ENCODE measurements around the gene HIC1.

Gene HIC1

DNA sequence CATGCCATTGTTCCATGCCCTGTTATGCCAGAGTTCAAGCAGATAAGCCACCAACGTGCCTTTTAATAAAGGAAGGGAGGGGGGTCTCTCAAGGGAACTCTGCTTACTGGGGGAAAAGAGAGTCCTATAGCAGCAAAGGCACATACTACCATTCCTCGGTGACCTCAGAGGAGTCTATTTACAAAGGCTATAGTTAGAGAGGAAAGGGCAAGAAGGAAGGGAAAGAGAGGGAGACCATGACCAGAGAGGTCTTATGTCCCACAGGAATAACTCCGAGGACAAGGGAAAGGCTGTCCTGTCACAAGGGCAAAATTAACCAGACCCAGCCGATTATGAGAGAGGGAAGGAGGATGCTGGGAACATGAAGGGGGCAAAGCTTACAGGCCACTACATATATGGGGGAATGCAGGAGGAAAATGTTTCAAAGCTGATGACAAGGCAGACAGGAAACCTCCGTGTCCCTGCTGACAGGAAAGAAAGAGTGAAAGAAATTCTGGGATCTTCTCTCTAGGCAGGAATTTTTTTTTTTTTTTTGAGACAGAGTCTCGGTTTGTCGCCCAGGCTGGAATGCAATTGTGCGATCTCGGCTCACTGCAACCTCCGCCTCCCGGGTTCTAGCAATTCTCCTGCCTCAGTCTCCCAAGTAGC lies 51.5 kb downstream of the HIC1 start:
- Mint-ChIP-seq H3K36me3 (ENCODE audit: insufficient read depth) (peaks cover 3% of the 10 kb centered on the region), H3K4me1 (ENCODE audit: low read depth in 2 of 2) (peaks cover 4% of the 10 kb centered on the region in 2 donors), H3K4me3 (no peak overlapping the region), H3K27me3 (no peaks in the 10 kb centered on the region), H3K9me3 (no peaks in the 10 kb centered on the region), H3K27ac (peak overlapping the region in 1 of 2 donors; percentile 53)
- ATAC-seq (replicated peaks) (no peak), DNase-seq (no peak)

DNA sequence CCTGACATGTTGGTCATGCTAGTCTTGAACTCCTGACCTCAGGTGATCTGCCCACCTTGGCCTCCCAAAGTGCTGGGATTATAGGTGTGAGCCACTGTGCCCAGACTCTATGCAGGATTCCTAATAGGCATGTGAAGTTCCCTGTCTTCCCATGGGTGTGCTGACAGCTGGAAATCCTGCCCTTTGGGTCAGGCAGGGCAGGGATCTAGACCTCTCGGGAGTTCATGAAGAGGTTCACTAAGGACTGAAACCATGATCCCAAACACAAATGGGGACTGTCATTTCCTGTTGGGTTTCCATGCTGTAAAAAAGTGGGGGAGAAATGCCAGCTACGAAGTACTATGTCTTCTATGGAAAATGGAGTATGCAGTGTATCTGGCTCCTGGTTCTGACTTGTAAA lies 52.1 kb downstream of the HIC1 start:
- H3K27me3 Mint-ChIP-seq: no peaks in the 10 kb centered on the region
- H3K4me1 Mint-ChIP-seq (ENCODE audit: low read depth in 2 of 2): peaks cover 4% of the 10 kb centered on the region in 2 donors
- no peaks in the 10 kb centered on the region for H3K9me3 Mint-ChIP-seq
- H3K4me3 Mint-ChIP-seq: no peak overlapping the region
- peaks cover 3% of the 10 kb centered on the region for H3K36me3 Mint-ChIP-seq (ENCODE audit: insufficient read depth)
- ATAC-seq (replicated peaks): no peak
- H3K27ac Mint-ChIP-seq: no peak overlapping the region
- DNase-seq: no peak

DNA sequence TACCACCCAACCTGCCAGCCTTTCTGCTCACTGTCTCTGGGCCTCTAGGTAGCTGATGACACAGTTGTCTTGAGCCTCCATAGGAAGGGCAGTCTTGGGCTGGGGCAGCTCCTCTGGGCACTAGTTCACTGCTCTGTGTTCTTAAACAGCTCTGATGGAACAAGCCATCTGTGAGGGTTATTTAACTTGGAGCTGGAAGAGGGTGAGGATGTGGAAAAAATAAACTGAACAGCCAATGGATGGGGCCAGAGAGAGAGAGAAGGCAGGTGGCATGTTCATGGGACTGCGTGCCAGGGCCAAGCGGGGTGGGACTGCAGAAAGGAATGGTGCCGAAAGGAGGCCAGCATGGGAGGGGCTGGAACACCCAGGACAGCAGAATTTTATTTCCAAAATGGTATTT lies 52.6 kb downstream of the HIC1 start:
- Mint-ChIP-seq H3K36me3 (ENCODE audit: insufficient read depth) (peaks cover 3% of the 10 kb centered on the region), H3K9me3 (no peaks in the 10 kb centered on the region), H3K4me1 (ENCODE audit: low read depth in 2 of 2) (peaks cover 4% of the 10 kb centered on the region in 2 donors), H3K27me3 (no peaks in the 10 kb centered on the region), H3K4me3 (no peak overlapping the region), H3K27ac (no peak overlapping the region)
- ATAC-seq (replicated peaks) (no peak), DNase-seq (no peak)

DNA sequence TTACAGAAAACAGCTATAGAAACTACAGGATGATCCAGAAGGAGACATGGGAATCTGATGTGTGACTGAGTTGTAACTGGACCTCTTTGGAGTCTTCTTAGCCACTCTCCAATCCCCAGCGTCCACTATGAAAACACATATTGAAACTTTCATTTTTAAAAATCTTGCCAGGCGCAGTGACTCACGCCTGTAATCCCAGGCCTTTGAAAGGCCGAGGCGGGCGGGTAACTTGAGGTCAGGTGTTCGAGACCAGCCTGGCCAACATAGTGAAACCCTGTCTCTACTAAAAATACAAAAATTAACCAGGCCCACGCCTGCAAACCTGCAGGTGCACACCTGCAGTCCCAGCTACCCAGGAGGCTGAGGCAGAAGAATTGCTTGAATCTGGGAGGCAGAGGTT lies 53.3 kb downstream of the HIC1 start:
- ATAC-seq (replicated peaks) (no peak), DNase-seq (no peak)
- Mint-ChIP-seq H3K4me1 (ENCODE audit: low read depth in 2 of 2) (peaks cover 4% of the 10 kb centered on the region in 2 donors), H3K9me3 (no peaks in the 10 kb centered on the region), H3K36me3 (ENCODE audit: insufficient read depth) (peaks cover 3% of the 10 kb centered on the region), H3K4me3 (no peak overlapping the region), H3K27ac (no peak overlapping the region), H3K27me3 (no peaks in the 10 kb centered on the region)

DNA sequence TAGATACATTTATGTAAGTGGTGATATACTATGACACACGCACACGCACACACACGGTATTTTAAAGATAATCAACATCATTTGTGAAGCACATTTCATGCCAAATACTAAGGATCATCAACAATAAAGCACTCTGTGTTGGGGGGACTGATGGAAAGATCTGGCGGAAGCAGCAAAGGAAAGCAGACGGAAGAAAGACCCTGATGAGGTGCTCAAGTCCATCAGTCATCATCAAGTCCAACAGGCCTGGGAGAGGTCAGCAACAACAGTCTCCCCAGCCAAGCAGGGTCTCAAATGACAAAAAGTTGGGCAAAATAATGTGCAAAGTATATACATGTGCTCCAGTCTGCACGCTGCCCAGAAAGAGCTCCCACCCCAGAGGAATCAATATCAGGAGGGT lies 55.5 kb downstream of the HIC1 start:
- Mint-ChIP-seq H3K4me1 (ENCODE audit: low read depth in 2 of 2) (peaks cover 4% of the 10 kb centered on the region in 2 donors), H3K27me3 (no peaks in the 10 kb centered on the region), H3K4me3 (no peak overlapping the region), H3K36me3 (ENCODE audit: insufficient read depth) (peaks cover 7% of the 10 kb centered on the region), H3K27ac (no peak overlapping the region), H3K9me3 (no peaks in the 10 kb centered on the region)
- ATAC-seq (replicated peaks) (no peak), DNase-seq (no peak)

DNA sequence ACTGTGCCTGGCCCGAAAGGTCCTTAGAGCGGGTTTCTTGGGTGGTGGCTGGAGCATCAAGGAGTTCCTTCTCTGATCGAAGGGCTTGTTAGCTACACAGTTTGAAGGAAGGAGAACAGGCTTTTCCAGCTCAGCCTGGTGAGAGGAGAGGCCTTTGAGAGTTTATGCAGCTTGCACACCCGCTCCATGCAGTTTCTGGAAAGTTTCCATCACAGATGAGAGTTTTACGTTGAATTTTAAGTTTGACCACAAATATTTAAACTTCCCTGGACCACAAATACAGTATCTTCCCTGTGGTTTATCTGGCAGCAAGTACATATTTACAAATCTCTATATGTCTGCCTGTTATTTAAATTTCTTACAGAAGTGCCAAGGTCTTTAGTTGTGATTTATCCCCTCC lies 56.8 kb downstream of the HIC1 start:
- H3K4me3 Mint-ChIP-seq: no peak overlapping the region
- H3K9me3 Mint-ChIP-seq: no peaks in the 10 kb centered on the region
- H3K27me3 Mint-ChIP-seq: no peaks in the 10 kb centered on the region
- ATAC-seq (replicated peaks) (no peak), DNase-seq (no peak)
- no peak overlapping the region for H3K27ac Mint-ChIP-seq
- peaks cover 12% of the 10 kb centered on the region for H3K36me3 Mint-ChIP-seq (ENCODE audit: insufficient read depth)
- peaks cover 0 to 4% of the 10 kb centered on the region in 2 donors for H3K4me1 Mint-ChIP-seq (ENCODE audit: low read depth in 2 of 2)
